NB4 (cell line): ENCODE measurements around the gene UNC5A.

Experiments
- MAX ChIP-seq: IDR thresholded peaks from 2 replicates; pipeline ENCODE4 v1.6.1; 2011; ENCODE audit warnings: low read depth, low read length
- POLR2A ChIP-seq: IDR thresholded peaks from 2 replicates; pipeline ENCODE4 v1.6.1; 2011; ENCODE audit warnings: mild to moderate bottlenecking; ENCODE audit not compliant: insufficient read length; ENCODE audit errors: extremely low read depth
- TF ChIP-seq, protein P1 (sequence below): IDR thresholded peaks from one replicate; pipeline ENCODE4 v1.5.1; 2012; ENCODE audit warnings: low read depth, low read length

GRCh38 chr5:176780176-176781053 is 29.9 kb upstream of the UNC5A start:
- TF ChIP-seq, protein P1, sequence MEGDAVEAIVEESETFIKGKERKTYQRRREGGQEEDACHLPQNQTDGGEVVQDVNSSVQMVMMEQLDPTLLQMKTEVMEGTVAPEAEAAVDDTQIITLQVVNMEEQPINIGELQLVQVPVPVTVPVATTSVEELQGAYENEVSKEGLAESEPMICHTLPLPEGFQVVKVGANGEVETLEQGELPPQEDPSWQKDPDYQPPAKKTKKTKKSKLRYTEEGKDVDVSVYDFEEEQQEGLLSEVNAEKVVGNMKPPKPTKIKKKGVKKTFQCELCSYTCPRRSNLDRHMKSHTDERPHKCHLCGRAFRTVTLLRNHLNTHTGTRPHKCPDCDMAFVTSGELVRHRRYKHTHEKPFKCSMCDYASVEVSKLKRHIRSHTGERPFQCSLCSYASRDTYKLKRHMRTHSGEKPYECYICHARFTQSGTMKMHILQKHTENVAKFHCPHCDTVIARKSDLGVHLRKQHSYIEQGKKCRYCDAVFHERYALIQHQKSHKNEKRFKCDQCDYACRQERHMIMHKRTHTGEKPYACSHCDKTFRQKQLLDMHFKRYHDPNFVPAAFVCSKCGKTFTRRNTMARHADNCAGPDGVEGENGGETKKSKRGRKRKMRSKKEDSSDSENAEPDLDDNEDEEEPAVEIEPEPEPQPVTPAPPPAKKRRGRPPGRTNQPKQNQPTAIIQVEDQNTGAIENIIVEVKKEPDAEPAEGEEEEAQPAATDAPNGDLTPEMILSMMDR = no peak
- TF ChIP-seq POLR2A = no peak
- no peak for TF ChIP-seq MAX
